Measurements from ENCODE around the gene LYPD6B. TPM values are rescaled to one million over a fixed set of nuclear protein-coding genes. Genes with fewer than 3 reads are reported as not detected.
"Not testable (repeated sequence)": the region's sequence is repeated elsewhere in the genome, so short reads cannot be mapped to it uniquely, and the experiment has no call there.

LYPD6B gene
- total and polyA plus RNA-seq, 9 donors: 0.10 to 3.2 (median 0.23) TPM; not detected in 2

DNA sequence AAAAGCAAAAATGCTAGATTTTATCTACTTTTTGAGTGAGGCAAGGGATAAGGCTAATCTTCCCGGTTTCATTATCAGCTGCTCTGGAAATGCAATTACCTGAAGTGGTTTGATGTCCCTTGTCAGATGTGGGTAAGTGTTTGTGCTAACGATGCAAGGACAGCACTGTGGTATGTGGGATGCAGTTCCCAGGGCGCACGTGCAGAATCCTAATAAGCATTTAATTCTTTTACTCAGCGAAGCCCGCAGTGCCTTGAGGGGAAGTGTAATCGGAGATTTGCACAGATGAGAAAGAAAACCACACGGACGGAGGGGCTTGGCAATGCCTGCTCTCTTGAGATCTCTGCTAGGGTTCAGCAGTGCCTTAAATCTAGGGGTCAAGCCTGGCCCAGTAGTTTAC lies 183.4 kb downstream of the LYPD6B start:
- WGBS (ENCODE audit: insufficient coverage): 7% methylated on average over 8 of the region's 9 CpGs
- H3K4me1 ChIP-seq (ENCODE audit: control insufficient read depth, insufficient read depth, low read length): peaks cover 3% of the 10 kb centered on the region
- no peak overlapping the region for H3K4me3 ChIP-seq (ENCODE audit: low read length)
- no peaks in the 10 kb centered on the region for H3K27me3 ChIP-seq (ENCODE audit: control insufficient read depth, insufficient read depth, low read length)
- no peak overlapping the region for H3K27ac ChIP-seq (ENCODE audit: low read length)
- DNase-seq: peak; percentile 10
- H3K9me3 ChIP-seq (replicated peaks; ENCODE audit: control insufficient read depth, low read depth, low read length): no peaks in the 10 kb centered on the region
- no peaks in the 10 kb centered on the region for H3K36me3 ChIP-seq (ENCODE audit: control insufficient read depth, insufficient read depth, low read length)

DNA sequence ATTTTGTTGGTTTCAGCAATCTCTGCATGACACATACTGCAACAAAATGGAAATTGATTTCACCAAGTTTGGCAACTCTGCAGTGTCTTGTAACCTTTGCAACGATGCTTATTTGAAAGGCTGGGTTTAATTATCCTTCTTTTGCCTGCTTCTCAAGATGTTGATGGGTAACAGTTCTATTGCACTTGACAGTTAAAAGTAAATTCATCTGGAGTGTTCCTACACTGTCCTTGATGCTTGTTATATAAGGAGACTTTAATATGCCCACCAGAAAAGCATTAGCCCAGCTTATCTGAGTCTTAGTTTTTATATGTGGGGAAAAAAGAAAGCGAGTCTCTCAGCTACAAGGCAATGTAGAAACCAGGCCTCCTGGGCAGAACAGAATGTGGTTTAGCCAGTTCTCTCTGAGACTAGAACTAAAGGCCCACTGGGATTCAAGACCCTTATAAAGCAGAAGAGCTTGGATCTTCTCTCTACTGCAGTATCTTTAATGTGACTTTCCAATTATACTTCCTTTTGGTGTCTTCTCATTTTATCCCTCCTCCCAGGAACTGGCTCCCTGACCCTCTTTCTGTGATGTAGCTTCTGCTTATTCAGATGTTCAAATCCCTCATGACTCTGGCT lies 185.1 kb downstream of the LYPD6B start:
- WGBS (ENCODE audit: insufficient coverage): no CpG with 5 or more reads among the region's 2 CpGs

DNA sequence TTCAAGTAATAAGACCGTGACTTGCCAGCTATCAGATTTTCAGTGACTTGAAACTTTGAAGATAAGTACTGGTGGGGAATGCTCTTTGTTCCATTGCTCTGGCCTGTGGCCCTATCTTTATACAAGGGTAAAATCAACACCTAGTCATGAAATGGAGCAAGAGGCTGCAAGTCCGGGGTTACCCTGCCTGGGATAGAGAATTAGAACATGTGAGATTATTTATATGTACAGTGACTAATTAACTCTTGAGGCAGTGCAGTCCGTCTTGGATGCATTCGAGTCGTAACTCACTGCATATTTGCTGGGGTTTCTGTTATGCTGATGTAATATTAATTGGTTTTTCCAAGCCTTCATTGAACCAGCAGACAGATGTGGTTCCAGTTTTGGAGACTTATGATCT lies 186.0 kb downstream of the LYPD6B start:
- Histone ChIP-seq H3K4me1 (ENCODE audit: control insufficient read depth, insufficient read depth, low read length) (peaks cover 3% of the 10 kb centered on the region), H3K4me3 (ENCODE audit: low read length) (no peak overlapping the region), H3K9me3 (replicated peaks; ENCODE audit: control insufficient read depth, low read depth, low read length) (no peaks in the 10 kb centered on the region), H3K36me3 (ENCODE audit: control insufficient read depth, insufficient read depth, low read length) (no peaks in the 10 kb centered on the region), H3K27me3 (ENCODE audit: control insufficient read depth, insufficient read depth, low read length) (no peaks in the 10 kb centered on the region), H3K27ac (ENCODE audit: low read length) (no peak overlapping the region)
- DNase-seq: no peak
- WGBS (ENCODE audit: insufficient coverage): 80% methylated on average over 1 of the region's 5 CpGs

More for the DNA sequence above, 185.1 kb downstream of the LYPD6B start:
- Histone ChIP-seq H3K4me1 (ENCODE audit: control insufficient read depth, insufficient read depth, low read length) (peaks cover 3% of the 10 kb centered on the region), H3K27ac (ENCODE audit: low read length) (no peak overlapping the region), H3K36me3 (ENCODE audit: control insufficient read depth, insufficient read depth, low read length) (no peaks in the 10 kb centered on the region), H3K27me3 (ENCODE audit: control insufficient read depth, insufficient read depth, low read length) (no peaks in the 10 kb centered on the region), H3K9me3 (replicated peaks; ENCODE audit: control insufficient read depth, low read depth, low read length) (no peaks in the 10 kb centered on the region), H3K4me3 (ENCODE audit: low read length) (no peak overlapping the region)
- DNase-seq: peak; percentile 16

DNA sequence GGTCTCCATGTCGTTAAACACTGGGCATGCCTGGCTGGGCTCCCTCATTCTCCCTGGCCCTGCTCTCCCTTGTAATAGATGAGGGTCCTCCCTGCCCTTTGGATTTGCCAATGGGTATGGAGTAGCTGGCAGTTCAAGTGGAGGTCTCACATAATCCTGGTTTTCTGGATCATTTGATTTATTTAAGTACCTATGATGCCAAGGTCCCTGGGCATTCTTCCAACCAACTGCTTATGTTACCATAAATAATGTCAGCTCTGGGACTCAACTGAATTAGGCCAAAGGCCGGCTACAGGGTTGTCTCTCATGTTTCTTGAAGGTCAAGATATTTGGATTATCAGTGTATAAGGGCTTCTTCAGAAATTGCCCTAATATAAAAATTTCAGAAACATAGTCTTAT lies 186.9 kb downstream of the LYPD6B start:
- WGBS (ENCODE audit: insufficient coverage): no CpG with 5 or more reads among the region's 2 CpGs
- no peaks in the 10 kb centered on the region for H3K9me3 ChIP-seq (replicated peaks; ENCODE audit: control insufficient read depth, low read depth, low read length)
- H3K27ac ChIP-seq (ENCODE audit: low read length): no peak overlapping the region
- no peak overlapping the region for H3K4me3 ChIP-seq (ENCODE audit: low read length)
- no peaks in the 10 kb centered on the region for H3K27me3 ChIP-seq (ENCODE audit: control insufficient read depth, insufficient read depth, low read length)
- DNase-seq: peak; percentile 14
- no peaks in the 10 kb centered on the region for H3K36me3 ChIP-seq (ENCODE audit: control insufficient read depth, insufficient read depth, low read length)
- peaks cover 3% of the 10 kb centered on the region for H3K4me1 ChIP-seq (ENCODE audit: control insufficient read depth, insufficient read depth, low read length)

DNA sequence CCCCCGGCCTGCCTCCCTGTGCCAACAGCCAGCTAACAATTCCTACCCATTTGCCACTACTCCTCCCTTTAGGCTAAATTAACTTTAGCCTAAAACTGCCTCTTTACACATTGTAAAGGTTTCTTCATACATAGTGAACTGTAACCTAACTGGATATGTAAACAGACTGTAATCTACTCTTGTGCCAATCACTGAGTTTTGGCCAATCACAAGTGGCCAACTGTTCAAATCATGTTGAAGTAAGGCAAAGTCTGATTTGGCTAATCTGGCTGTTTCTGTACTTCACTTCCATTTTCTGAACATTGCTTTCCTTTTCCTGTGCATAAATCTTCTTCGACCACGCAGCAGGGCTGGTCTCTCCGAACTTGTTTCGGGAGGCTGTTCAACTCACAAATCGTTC lies 188.3 kb downstream of the LYPD6B start:
- Histone ChIP-seq H3K27me3 (ENCODE audit: control insufficient read depth, insufficient read depth, low read length) (no peaks in the 10 kb centered on the region), H3K36me3 (ENCODE audit: control insufficient read depth, insufficient read depth, low read length) (no peaks in the 10 kb centered on the region), H3K9me3 (replicated peaks; ENCODE audit: control insufficient read depth, low read depth, low read length) (no peaks in the 10 kb centered on the region), H3K27ac (ENCODE audit: low read length) (no peak overlapping the region), H3K4me3 (ENCODE audit: low read length) (no peak overlapping the region), H3K4me1 (ENCODE audit: control insufficient read depth, insufficient read depth, low read length) (peaks cover 3% of the 10 kb centered on the region)
- DNase-seq: no peak
- 88% methylated on average over 1 of the region's 6 CpGs for WGBS (ENCODE audit: insufficient coverage)

DNA sequence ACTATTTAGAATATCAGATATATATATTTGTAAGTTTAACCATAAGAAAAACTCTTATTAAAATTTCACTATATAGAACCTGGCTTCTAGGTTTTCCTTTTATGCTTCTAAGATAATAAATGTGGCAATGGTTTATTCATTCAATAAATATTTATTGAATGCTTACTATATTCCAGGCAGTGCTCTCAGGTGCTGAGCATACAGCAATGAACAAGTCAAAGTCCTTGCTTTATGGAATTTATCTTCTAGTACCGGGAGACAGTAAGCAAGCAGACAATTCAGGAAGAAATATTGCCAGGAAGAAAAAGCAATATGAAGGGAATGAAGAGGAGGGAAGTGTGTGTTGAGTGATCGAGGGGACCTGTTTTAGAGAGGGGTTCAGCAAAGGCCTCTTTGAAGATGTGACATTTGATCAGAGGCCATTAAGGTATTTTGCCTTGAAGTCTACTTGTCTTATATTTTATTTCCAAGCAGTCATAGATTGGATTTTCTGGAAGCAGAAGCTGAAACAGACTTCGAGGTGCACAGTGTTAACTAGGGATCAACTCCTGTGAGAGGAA lies 197.4 kb downstream of the LYPD6B start:
- no peak for DNase-seq
- Histone ChIP-seq H3K4me3 (ENCODE audit: low read length) (no peak overlapping the region), H3K4me1 (ENCODE audit: control insufficient read depth, insufficient read depth, low read length) (no peaks in the 10 kb centered on the region), H3K27me3 (ENCODE audit: control insufficient read depth, insufficient read depth, low read length) (no peaks in the 10 kb centered on the region), H3K9me3 (replicated peaks; ENCODE audit: control insufficient read depth, low read depth, low read length) (no peaks in the 10 kb centered on the region), H3K27ac (ENCODE audit: low read length) (no peak overlapping the region), H3K36me3 (ENCODE audit: control insufficient read depth, insufficient read depth, low read length) (no peaks in the 10 kb centered on the region)
- WGBS (ENCODE audit: insufficient coverage): no CpG with 5 or more reads among the region's 3 CpGs

DNA sequence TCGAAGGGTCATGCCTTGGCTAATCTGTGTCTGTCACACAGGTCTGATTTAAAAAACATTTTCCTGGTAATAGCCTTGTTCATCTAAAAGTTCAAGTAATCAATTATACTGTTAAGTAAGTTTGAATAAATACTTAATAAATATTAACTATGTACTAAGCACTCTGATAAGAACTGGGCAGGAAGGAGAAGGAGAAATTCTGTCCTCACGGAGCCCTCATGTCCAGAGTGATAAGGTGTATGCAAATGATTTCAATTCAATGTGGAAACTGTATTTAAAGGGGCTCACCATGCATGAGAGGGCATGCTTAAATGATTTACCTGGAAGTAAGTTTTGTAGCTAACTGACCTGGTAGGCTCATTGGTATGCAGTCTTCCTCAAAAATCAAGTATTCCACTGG lies 197.9 kb downstream of the LYPD6B start:
- Histone ChIP-seq H3K4me1 (ENCODE audit: control insufficient read depth, insufficient read depth, low read length) (no peaks in the 10 kb centered on the region), H3K27ac (ENCODE audit: low read length) (no peak overlapping the region), H3K36me3 (ENCODE audit: control insufficient read depth, insufficient read depth, low read length) (no peaks in the 10 kb centered on the region), H3K27me3 (ENCODE audit: control insufficient read depth, insufficient read depth, low read length) (no peaks in the 10 kb centered on the region), H3K9me3 (replicated peaks; ENCODE audit: control insufficient read depth, low read depth, low read length) (no peaks in the 10 kb centered on the region), H3K4me3 (ENCODE audit: low read length) (no peak overlapping the region)
- no peak for DNase-seq
- WGBS (ENCODE audit: insufficient coverage): 67% methylated on average over 1 of the region's 2 CpGs

DNA sequence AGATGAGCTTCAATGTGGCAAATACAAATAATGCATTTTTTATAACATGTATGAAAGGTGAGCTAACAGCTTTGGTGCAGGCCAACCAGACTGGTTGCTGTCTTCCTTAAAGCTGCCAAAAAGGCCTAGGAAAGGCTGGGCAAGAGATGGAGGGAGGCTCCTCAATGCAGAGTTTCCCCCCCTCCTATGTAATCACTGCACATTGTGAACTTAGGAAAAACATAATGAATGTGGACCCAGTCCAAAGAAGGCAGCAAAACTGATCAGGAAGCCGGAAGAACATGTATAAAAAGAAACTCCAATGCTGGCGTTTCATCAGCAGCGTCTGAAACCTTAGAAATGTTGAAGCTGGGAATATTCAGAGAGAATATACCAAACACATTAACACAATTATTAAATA lies 207.7 kb downstream of the LYPD6B start:
- H3K27ac ChIP-seq (ENCODE audit: low read length): no peak overlapping the region
- H3K27me3 ChIP-seq (ENCODE audit: control insufficient read depth, insufficient read depth, low read length): no peaks in the 10 kb centered on the region
- H3K9me3 ChIP-seq (replicated peaks; ENCODE audit: control insufficient read depth, low read depth, low read length): no peaks in the 10 kb centered on the region
- H3K4me1 ChIP-seq (ENCODE audit: control insufficient read depth, insufficient read depth, low read length): no peaks in the 10 kb centered on the region
- DNase-seq: peak; percentile 25
- WGBS (ENCODE audit: insufficient coverage): no CpG with 5 or more reads among the region's 3 CpGs
- no peak overlapping the region for H3K4me3 ChIP-seq (ENCODE audit: low read length)
- no peaks in the 10 kb centered on the region for H3K36me3 ChIP-seq (ENCODE audit: control insufficient read depth, insufficient read depth, low read length)

DNA sequence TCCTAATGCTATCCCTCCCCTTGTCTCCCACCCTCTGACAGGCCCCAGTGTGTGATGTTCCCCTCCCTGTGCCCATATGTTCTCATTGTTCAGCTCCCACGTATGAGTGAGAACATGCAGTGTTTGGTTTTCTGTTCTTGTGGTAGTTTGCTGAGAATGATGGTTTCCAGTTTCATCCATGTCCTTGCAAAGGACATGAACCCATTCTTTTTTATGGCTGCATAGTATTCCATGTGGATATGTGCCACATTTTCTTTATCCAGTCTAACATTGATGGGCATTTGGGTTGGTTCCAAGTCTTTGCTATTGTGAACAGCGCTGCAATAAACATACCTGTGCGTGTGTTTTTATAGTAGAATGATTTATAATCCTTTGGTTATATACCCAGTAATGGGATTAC lies 212.9 kb downstream of the LYPD6B start:
- DNase-seq; H3K27ac ChIP-seq (ENCODE audit: low read length); H3K9me3 ChIP-seq (replicated peaks; ENCODE audit: control insufficient read depth, low read depth, low read length); H3K4me1 ChIP-seq (ENCODE audit: control insufficient read depth, insufficient read depth, low read length); H3K36me3 ChIP-seq (ENCODE audit: control insufficient read depth, insufficient read depth, low read length); H3K27me3 ChIP-seq (ENCODE audit: control insufficient read depth, insufficient read depth, low read length); H3K4me3 ChIP-seq (ENCODE audit: low read length): not testable (repeated sequence)
- WGBS (ENCODE audit: insufficient coverage): no CpG with 5 or more reads among the region's 3 CpGs

DNA sequence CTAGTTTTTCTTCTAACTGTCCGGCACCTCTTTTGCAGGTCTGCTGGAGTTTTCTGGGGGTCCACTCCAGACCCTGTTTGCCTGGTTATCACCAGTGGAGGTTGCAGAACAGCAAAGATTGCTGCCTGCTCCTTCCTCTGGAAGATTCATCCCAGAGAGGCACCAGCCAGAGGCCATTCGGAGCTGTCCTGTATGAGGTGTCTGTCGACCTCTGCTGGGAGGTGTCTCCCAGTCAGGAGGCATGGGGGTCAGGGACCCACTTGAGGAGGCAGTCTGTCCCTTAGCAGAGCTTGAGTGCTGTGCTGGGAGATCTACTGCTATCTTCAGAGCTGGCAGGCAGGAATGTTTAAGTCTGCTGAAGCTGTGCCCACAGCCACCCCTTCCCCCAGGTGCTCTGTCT lies 218.4 kb downstream of the LYPD6B start:
- not testable (repeated sequence) for H3K4me3 ChIP-seq (ENCODE audit: low read length); H3K27me3 ChIP-seq (ENCODE audit: control insufficient read depth, insufficient read depth, low read length); H3K27ac ChIP-seq (ENCODE audit: low read length); H3K9me3 ChIP-seq (replicated peaks; ENCODE audit: control insufficient read depth, low read depth, low read length); DNase-seq; H3K36me3 ChIP-seq (ENCODE audit: control insufficient read depth, insufficient read depth, low read length); H3K4me1 ChIP-seq (ENCODE audit: control insufficient read depth, insufficient read depth, low read length)
- WGBS (ENCODE audit: insufficient coverage): 80% methylated on average over 3 of the region's 3 CpGs

DNA sequence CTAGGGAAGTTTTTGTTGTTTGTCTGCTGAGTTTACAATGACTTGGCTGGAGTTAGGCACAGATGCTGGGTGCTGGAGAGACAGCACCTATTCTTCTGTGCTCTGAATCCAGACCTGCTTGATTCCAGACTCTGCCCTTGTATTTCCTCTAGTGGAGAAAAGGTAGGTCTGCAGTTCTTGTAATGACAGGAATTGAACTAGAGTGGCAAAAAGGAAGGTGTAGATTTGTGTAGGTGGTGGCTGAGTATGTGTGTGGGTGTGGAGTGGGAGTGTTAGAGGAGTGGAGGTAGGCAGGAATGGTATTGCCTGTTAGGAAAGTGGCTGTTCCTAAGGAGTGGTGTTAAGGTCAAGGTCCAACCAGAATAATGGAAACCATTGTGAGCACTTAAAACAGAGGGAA lies 220.0 kb downstream of the LYPD6B start:
- Histone ChIP-seq H3K36me3 (ENCODE audit: control insufficient read depth, insufficient read depth, low read length) (no peaks in the 10 kb centered on the region), H3K27ac (ENCODE audit: low read length) (no peak overlapping the region), H3K27me3 (ENCODE audit: control insufficient read depth, insufficient read depth, low read length) (no peaks in the 10 kb centered on the region), H3K4me1 (ENCODE audit: control insufficient read depth, insufficient read depth, low read length) (no peaks in the 10 kb centered on the region), H3K4me3 (ENCODE audit: low read length) (no peak overlapping the region), H3K9me3 (replicated peaks; ENCODE audit: control insufficient read depth, low read depth, low read length) (no peaks in the 10 kb centered on the region)
- no peak for DNase-seq
